Activated CD8-positive, alpha-beta memory T cell treated with anti-CD3 and anti-CD28 coated beads, Interleukin-2, amount 50 U/mL, for 1 hour (primary cell): ENCODE data around the gene SDR42E2.
"Not testable (repeated sequence)": the region's sequence is repeated elsewhere in the genome, so short reads cannot be mapped to it uniquely, and the experiment has no call there.

Experiments
- DNase-seq: peaks from one replicate; pipeline ENCODE4 v3.0.0-alpha.2; 2020; ENCODE audit errors: extremely low read depth

The SDR42E2 gene

GRCh38 chr16:22161999-22162655 lies at the start of gene SDR42E2:
Gene SDR42E2 (plus strand): TSS chr16:22162506. CDS start chr16:22165583, 3,077 bp downstream.
- DNase-seq, result peak; percentile 3

GRCh38 chr16:22116095-22116700 lies 46.1 kb upstream of the SDR42E2 start:
- DNase-seq, result no peak

GRCh38 chr16:22117609-22118008 lies 44.7 kb upstream of the SDR42E2 start:
- no peak for DNase-seq

GRCh38 chr16:22120440-22120839 lies 41.9 kb upstream of the SDR42E2 start:
- DNase-seq, result no peak

GRCh38 chr16:22122239-22122638 lies 40.1 kb upstream of the SDR42E2 start:
- no peak for DNase-seq

- no peak for DNase-seq
Observed at GRCh38 chr16:22123146-22123545, 39.2 kb upstream of the SDR42E2 start.

- no peak for DNase-seq
Observed at GRCh38 chr16:22123759-22124490, 38.4 kb upstream of the SDR42E2 start.

GRCh38 chr16:22124583-22125284 lies 37.6 kb upstream of the SDR42E2 start:
- no peak for DNase-seq

- DNase-seq, result no peak
Observed at GRCh38 chr16:22126037-22126558, 36.2 kb upstream of the SDR42E2 start.

GRCh38 chr16:22128537-22128936 lies 33.8 kb upstream of the SDR42E2 start:
- not testable (repeated sequence) for DNase-seq

GRCh38 chr16:22130528-22130927 lies 31.8 kb upstream of the SDR42E2 start:
- no peak for DNase-seq

GRCh38 chr16:22132801-22133200 lies 29.5 kb upstream of the SDR42E2 start:
- DNase-seq, result no peak

GRCh38 chr16:22138482-22138881 lies 23.8 kb upstream of the SDR42E2 start:
- no peak for DNase-seq

- no peak for DNase-seq
Observed at GRCh38 chr16:22139008-22139407, 23.3 kb upstream of the SDR42E2 start.

- no peak for DNase-seq
Observed at GRCh38 chr16:22139732-22140131, 22.6 kb upstream of the SDR42E2 start.

GRCh38 chr16:22141767-22142166 lies 20.5 kb upstream of the SDR42E2 start:
- DNase-seq, result no peak

GRCh38 chr16:22144520-22144919 lies 17.8 kb upstream of the SDR42E2 start:
- DNase-seq, result no peak

GRCh38 chr16:22147853-22148252 lies 14.5 kb upstream of the SDR42E2 start:
- no peak for DNase-seq

- DNase-seq, result no peak
Observed at GRCh38 chr16:22151246-22151998, 10.9 kb upstream of the SDR42E2 start.

GRCh38 chr16:22152316-22152715 lies 10.0 kb upstream of the SDR42E2 start:
- DNase-seq, result no peak

- not testable (repeated sequence) for DNase-seq
Observed at GRCh38 chr16:22153078-22153477, 9.2 kb upstream of the SDR42E2 start.
